Stimulated activated CD4-positive, alpha-beta T cell treated with anti-CD3 and anti-CD28 coated beads, Interleukin-12 subunit alpha, Interleukin-12 subunit beta, amount 100 ng/mL, for 4 hours (primary cell): ENCODE data around the gene TLR9.
A peak's percentile ranks its signal among the peaks of the same experiment; 100 is the strongest.
"Not testable (repeated sequence)": the region's sequence is repeated elsewhere in the genome, so short reads cannot be mapped to it uniquely, and the experiment has no call there.

Experiments used
- DNase-seq: peaks from one replicate; pipeline ENCODE4 v3.0.0-alpha.2; 2020

The TLR9 gene, protein sequence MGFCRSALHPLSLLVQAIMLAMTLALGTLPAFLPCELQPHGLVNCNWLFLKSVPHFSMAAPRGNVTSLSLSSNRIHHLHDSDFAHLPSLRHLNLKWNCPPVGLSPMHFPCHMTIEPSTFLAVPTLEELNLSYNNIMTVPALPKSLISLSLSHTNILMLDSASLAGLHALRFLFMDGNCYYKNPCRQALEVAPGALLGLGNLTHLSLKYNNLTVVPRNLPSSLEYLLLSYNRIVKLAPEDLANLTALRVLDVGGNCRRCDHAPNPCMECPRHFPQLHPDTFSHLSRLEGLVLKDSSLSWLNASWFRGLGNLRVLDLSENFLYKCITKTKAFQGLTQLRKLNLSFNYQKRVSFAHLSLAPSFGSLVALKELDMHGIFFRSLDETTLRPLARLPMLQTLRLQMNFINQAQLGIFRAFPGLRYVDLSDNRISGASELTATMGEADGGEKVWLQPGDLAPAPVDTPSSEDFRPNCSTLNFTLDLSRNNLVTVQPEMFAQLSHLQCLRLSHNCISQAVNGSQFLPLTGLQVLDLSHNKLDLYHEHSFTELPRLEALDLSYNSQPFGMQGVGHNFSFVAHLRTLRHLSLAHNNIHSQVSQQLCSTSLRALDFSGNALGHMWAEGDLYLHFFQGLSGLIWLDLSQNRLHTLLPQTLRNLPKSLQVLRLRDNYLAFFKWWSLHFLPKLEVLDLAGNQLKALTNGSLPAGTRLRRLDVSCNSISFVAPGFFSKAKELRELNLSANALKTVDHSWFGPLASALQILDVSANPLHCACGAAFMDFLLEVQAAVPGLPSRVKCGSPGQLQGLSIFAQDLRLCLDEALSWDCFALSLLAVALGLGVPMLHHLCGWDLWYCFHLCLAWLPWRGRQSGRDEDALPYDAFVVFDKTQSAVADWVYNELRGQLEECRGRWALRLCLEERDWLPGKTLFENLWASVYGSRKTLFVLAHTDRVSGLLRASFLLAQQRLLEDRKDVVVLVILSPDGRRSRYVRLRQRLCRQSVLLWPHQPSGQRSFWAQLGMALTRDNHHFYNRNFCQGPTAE

GRCh38 chr3:52225452-52226228 lies at the start of gene TLR9:
TLR9 (minus strand) TSS chr3:52225645; CDS start chr3:52225529, 116 bp downstream.
- no peak for DNase-seq

- DNase-seq, result not testable (repeated sequence)
Observed at GRCh38 chr3:52274781-52275180, 49.3 kb upstream of the TLR9 start.

- no peak for DNase-seq
Observed at GRCh38 chr3:52272831-52273230, 47.4 kb upstream of the TLR9 start.

GRCh38 chr3:52272172-52272571 lies 46.7 kb upstream of the TLR9 start:
- not testable (repeated sequence) for DNase-seq

DNA sequence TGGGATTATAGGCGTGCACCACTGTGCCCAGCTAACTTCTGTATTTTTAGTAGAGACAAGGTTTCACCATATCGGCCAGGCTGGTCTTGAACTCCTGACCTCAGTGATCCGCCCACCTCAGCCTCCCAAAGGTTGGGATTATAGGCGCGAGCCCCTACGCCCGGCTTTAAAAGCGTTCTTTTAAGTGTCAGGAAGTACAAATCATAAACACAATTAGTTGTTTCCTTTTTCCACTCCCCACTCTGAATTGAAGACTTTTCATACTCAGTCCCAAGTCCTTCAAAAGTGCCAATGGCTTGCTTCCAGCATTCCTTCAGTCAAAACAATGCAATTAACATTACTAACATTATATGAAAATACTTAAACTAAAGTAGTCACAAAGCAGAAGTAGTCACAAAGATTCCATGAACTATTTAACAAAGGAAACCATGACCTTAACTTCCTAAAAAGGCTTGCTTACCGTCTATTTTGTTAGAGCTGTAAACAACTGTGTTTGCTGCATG lies 44.9 kb upstream of the TLR9 start:
- no peak for DNase-seq

DNA sequence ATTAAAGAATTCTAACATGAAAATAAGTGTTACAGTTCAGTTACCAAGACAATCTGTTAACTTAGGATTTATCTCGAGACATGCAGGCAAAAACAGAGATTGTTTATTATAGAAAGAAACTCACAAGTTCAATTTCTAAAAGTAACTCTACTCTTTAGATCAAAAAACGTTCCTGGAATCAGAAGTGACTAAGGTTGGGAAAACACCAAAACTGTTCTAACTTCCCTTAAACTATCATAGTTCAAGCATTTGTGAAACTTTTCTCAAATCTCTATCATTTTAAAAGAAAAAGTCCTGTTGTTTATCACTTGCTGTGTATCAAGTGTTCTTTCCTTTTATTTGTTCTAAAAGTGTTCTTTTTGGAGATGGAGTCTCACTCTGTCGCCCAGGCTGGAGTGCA lies 44.3 kb upstream of the TLR9 start:
- no peak for DNase-seq

- peak; percentile 46 for DNase-seq
Observed at GRCh38 chr3:52268036-52268435, 42.6 kb upstream of the TLR9 start.

GRCh38 chr3:52265387-52265786 lies 39.9 kb upstream of the TLR9 start:
- no peak for DNase-seq

GRCh38 chr3:52262447-52262846 lies 37.0 kb upstream of the TLR9 start:
- DNase-seq, result no peak

- no peak for DNase-seq
Observed at GRCh38 chr3:52259448-52259847, 34.0 kb upstream of the TLR9 start.

GRCh38 chr3:52259035-52259434 lies 33.6 kb upstream of the TLR9 start:
- DNase-seq, result no peak

- DNase-seq, result no peak
Observed at GRCh38 chr3:52257911-52258310, 32.5 kb upstream of the TLR9 start.

DNA sequence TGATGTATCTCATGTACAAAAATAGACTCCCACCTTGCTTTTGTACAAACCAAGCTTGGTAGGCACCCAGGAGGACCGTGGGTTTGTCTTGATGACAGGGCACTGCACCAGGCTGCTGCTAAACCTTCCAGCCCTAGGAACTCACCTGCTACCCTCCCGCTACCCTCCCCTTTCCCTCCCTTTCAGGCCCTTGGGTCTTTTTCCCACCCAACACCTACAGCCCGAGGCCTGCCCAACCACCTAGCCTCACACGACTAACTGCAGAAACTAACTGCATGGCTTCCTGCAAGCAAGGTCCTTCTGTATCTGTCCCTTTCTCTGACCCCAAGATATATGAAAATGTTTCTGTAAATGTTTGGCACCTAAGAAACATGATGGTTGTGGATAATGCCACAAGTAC lies 31.2 kb upstream of the TLR9 start:
- DNase-seq, result no peak

DNA sequence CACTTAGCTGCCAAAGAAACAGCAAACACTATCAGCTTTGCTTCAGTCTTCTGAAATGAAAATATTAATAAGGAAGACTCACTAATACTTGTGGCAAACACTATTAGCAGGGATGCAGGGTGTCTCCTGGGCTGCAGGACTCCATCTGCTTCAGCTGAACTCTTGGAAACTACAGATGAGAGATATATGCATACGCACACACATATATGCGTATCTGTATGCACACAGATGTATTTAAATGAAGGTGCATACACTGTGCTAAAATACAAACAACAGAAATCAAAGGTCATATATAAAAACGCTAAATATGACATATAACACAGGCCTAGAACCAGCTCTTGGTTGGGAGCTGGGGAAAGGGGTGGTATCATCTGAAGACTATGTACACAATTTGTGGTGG lies 30.7 kb upstream of the TLR9 start:
- no peak for DNase-seq

- no peak for DNase-seq
Observed at GRCh38 chr3:52254608-52255007, 29.2 kb upstream of the TLR9 start.

DNA sequence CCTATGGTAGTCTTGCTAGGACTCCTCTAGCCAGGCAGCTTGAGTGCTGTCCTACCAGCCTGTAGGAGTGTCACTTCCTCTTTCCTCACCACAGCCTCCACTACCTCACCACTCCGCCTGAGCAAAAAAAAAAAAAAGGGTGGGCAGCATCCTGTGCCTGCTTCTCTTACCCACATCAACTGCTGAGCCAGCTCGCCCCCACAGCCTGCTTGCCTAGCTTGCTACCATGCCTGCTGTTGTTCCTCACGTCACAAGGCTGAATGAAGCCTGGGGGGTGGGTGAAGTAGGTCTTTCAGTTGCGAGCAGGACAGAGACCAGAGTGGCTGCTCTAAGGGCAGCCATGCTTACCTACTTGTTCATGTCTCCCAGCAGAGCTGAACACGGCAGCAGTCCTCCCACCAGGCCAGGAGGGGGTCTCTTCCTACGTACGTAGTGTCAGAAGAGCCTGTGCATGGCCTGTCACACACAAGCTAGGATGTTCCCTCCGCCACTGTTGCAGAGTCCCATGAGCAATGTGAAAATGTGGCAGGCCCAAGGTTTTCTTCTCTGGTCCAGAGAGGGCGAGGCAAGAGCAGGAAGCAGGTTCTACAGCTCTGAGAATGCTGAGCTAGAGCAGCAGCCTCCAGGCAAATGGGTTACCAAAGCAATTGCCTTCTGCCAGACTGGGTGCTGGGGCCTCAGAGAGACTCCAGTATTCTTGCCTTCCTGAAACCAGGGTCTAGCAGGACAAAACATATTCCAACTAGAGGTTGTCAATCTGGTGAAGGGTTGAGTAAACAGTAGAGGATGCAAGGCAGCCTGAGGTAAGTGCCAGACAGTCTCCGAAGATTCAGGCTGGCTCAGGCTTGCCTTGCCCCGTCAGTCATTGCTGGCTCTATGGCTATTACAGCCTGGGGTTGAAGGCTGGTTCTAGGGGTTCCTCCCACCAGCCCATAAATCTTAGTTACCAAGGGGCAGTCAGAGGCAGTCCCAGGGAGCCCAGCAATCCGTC lies 28.2 kb upstream of the TLR9 start:
- peak; percentile 71 for DNase-seq

DNA sequence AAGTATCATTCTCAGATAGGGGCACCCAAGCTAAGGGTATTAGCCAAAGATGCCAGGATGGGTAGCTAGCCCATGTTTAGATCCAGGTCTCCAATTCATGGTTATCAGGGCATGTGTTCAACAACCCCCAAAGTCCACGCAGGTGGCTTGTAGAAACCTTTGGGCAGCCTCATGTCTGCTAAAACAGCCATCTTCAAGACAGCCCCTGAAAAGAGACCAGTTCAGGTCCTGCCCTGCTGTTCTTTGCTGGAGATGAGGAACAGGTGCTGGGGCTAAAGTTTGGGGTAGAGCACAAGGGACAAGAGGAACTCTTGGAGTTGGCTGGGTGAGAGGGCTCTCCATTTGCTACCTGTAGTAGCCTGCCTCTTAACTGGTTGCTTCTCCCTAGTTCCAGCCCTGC lies 24.7 kb upstream of the TLR9 start:
- DNase-seq, result no peak

DNA sequence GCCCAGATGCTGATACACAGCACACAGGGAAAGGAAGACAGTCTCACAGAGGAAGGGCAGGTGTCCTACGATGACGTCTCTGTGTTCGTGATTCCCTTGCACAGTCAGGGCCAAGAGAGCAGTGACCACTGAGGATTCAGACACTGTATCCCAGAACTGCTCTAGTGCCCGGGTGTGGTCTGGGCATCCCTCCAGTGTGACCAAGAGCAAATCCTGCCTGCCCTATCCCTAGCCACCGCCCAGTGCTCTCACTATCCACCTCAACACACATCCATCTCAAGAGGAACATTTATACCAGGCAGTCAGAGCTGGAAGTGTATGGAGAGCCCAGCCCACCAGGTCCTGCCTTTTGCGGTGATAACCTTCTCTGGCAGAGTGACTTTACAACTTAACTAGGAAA lies 24.2 kb upstream of the TLR9 start:
- DNase-seq, result no peak

- no peak for DNase-seq
Observed at GRCh38 chr3:52248816-52249547, 23.5 kb upstream of the TLR9 start.

DNA sequence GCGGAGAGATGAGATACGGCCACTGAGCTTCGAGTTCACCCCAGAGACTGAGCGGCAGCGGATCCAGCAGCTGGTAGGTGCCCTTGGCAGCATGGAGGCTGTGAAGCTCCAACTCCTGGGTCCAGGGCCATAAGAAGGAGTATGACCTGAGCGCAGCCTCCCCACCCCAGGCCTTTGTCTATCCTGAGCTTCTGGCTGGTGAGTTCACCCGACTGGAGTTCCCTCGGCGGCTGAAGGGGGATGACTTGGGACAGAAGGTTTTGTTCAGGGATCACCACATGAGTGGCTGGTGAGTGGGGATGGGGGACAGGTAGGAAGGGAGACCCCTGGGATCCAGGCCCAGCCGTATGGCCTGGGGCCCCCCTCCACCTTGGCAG lies 22.7 kb upstream of the TLR9 start:
- DNase-seq, result no peak
